HG03469 (cell line): ENCODE data around the gene FAM186B.

Experiments
- ATAC-seq: cut with Tn5 transposase; IDR thresholded peaks from one replicate; pipeline ENCODE4 v1.9.1; 2021; ENCODE audit warnings: mild to moderate bottlenecking, moderate library complexity, moderate number of reproducible peaks; ENCODE audit not compliant: unreplicated experiment

Gene FAM186B

GRCh38 chr12:49577589-49578315 lies 27.7 kb downstream of the FAM186B start:
- no peak for ATAC-seq

- ATAC-seq = no peak
Observed at GRCh38 chr12:49568442-49569162, 36.8 kb downstream of the FAM186B start.

GRCh38 chr12:49567611-49568441 lies 37.6 kb downstream of the FAM186B start, which contains the start of gene MCRS1:
TSS of gene MCRS1 (minus strand) at chr12:49568142. CDS start at chr12:49566731, 1,411 bp downstream.
- ATAC-seq = no peak

GRCh38 chr12:49567302-49567610 lies 38.2 kb downstream of the FAM186B start:
- no peak for ATAC-seq

- no peak for ATAC-seq
Observed at GRCh38 chr12:49566361-49566760, 39.1 kb downstream of the FAM186B start.

- ATAC-seq = no peak
Observed at GRCh38 chr12:49565406-49566265, 39.8 kb downstream of the FAM186B start.

GRCh38 chr12:49564686-49565405 lies 40.6 kb downstream of the FAM186B start:
- ATAC-seq = no peak

GRCh38 chr12:49563951-49564685 lies 41.3 kb downstream of the FAM186B start:
- no peak for ATAC-seq

- no peak for ATAC-seq
Observed at GRCh38 chr12:49562831-49563230, 42.6 kb downstream of the FAM186B start.

- ATAC-seq = no peak
Observed at GRCh38 chr12:49562233-49562632, 43.2 kb downstream of the FAM186B start.

- ATAC-seq = no peak
Observed at GRCh38 chr12:49560695-49561094, 44.7 kb downstream of the FAM186B start.

- ATAC-seq = no peak
Observed at GRCh38 chr12:49559011-49559675, 46.3 kb downstream of the FAM186B start.

- ATAC-seq = no peak
Observed at GRCh38 chr12:49558526-49558925, 46.9 kb downstream of the FAM186B start.

GRCh38 chr12:49557917-49558215 lies 47.6 kb downstream of the FAM186B start:
- ATAC-seq = no peak

- ATAC-seq = no peak
Observed at GRCh38 chr12:49557187-49557916, 48.1 kb downstream of the FAM186B start.

GRCh38 chr12:49556391-49557186 lies 48.9 kb downstream of the FAM186B start:
- no peak for ATAC-seq

- no peak for ATAC-seq
Observed at GRCh38 chr12:49555631-49556390, 49.6 kb downstream of the FAM186B start.
